ENCODE data around the gene SLC26A1.

DNA sequence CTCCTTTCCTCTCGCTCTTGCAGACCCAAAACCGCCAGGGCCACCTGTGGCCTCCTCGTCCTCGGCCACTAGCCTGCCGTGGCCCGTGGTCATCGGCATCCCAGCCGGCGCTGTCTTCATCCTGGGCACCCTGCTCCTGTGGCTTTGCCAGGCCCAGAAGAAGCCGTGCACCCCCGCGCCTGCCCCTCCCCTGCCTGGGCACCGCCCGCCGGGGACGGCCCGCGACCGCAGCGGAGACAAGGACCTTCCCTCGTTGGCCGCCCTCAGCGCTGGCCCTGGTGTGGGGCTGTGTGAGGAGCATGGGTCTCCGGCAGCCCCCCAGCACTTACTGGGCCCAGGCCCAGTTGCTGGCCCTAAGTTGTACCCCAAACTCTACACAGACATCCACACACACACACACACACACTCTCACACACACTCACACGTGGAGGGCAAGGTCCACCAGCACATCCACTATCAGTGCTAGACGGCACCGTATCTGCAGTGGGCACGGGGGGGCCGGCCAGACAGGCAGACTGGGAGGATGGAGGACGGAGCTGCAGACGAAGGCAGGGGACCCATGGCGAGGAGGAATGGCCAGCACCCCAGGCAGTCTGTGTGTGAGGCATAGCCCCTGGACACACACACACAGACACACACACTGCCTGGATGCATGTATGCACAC, 31.8 kb upstream of the SLC26A1 start:
- TF ChIP-seq CTCF (optimal IDR thresholded peaks at IDR 0.05 in 1 of 3, IDR thresholded peaks at IDR 0.05 in 1 of 3, conservative IDR thresholded peaks at IDR 0.05 in 1 of 3; ENCODE audit: extremely low read depth in 1 of 3, insufficient read depth in 2 of 3, low read length in 3 of 3): no peak
- no peak for TF ChIP-seq EZH2 (IDR thresholded peaks at IDR 0.05; ENCODE audit: low read length)
